A549 (cell line): Measurements from ENCODE around the gene TDRD12. TPM values are rescaled to one million over a fixed set of nuclear protein-coding genes. Genes with fewer than 3 reads are reported as not detected.
A peak's percentile ranks its signal among the peaks of the same experiment; 100 is the strongest.
"Not testable (repeated sequence)": the region's sequence is repeated elsewhere in the genome, so short reads cannot be mapped to it uniquely, and the experiment has no call there.

Experiments used
- ATAC-seq, 2 experiments: fragments of 200-7000 bp in 1 of 2; fragments of >200 bp in 1 of 2; cut with Nextera tagmentation in 1 of 2; cut with Tn5 transposase in 1 of 2; 3 replicates each; pipeline versions ENCODE4 v1.8.0 to v1.9.1; 2018 to 2020; ENCODE audit warnings: mild to moderate bottlenecking in 1 of 2, moderate library complexity in 1 of 2
- CTCF ChIA-PET: fragments of 300-600 bp; sonication (Branson Sonifier 250); formaldehyde crosslinking; extraction: SDS; loops from one replicate; lab custom pipeline; 2021; ENCODE audit warnings: antibody characterized with exemption, inconsistent platforms; lab: Yijun Ruan, JAX
- POLR2A ChIA-PET: fragments of 350-600 bp; formaldehyde crosslinking; extraction: SDS; loops from one replicate; lab custom pipeline; 2021; ENCODE audit warnings: antibody characterized with exemption, inconsistent platforms; lab: Yijun Ruan, JAX
- DNase-seq, 2 experiments: peaks; one replicate each; pipeline versions ENCODE4 v3.0.0 to v3.0.0-alpha.2; 2011 to 2016; ENCODE audit warnings: low read depth in 1 of 2, low spot score in 1 of 2
- FAIRE-seq: peaks from 2 replicates; lab custom pipeline; 2011; peaks lifted over from hg19 to GRCh38; lab: Jason Lieb, UNC
- H3K27ac ChIP-seq, 2 experiments: fragments of >200 bp; sonication (Bioruptor Twin); formaldehyde crosslinking; 3 replicates each; pipeline ENCODE4 v1.5.1; 2016 to 2017
- H3K4me1 ChIP-seq: fragments of >200 bp; sonication (Bioruptor Twin); formaldehyde crosslinking; 3 replicates; pipeline ENCODE4 v1.6.1; 2016
- H3K4me2 ChIP-seq: fragments of >200 bp; sonication (Bioruptor Twin); formaldehyde crosslinking; 3 replicates; pipeline ENCODE4 v1.6.1; 2016
- H3K4me3 ChIP-seq: fragments of >200 bp; sonication (Bioruptor Twin); formaldehyde crosslinking; 3 replicates; pipeline ENCODE4 v1.5.1; 2016
- H3K9me3 ChIP-seq: fragments of >200 bp; sonication (Bioruptor Twin); formaldehyde crosslinking; 3 replicates; pipeline ENCODE4 v1.6.1; 2016
- CEBPB ChIP-seq, 2 experiments: fragments of >200 bp in 1 of 2; sonication (Bioruptor Twin) in 1 of 2; formaldehyde crosslinking in 1 of 2; IDR thresholded peaks; 2 replicates each; pipeline ENCODE4 v1.6.1; 2012 to 2016
- EHF ChIP-seq: fragments of 250-450 bp; sonication (Bioruptor Pico); IDR thresholded peaks from 2 replicates; pipeline ENCODE4 v1.5.0; 2020; ENCODE audit warnings: mild to moderate bottlenecking
- EHMT2 ChIP-seq: fragments of 200-600 bp; sonication (generic); IDR thresholded peaks from 2 replicates; pipeline ENCODE4 v1.6.1; 2016; ENCODE audit warnings: antibody characterized with exemption, low read depth, mild to moderate bottlenecking, moderate library complexity
- EP300 ChIP-seq, 2 experiments: fragments of >200 bp; sonication (Bioruptor Twin); formaldehyde crosslinking; IDR thresholded peaks; 2 replicates in 1 of 2; 3 replicates in 1 of 2; pipeline ENCODE4 v1.6.1; 2016 to 2017
- ESRRA ChIP-seq: fragments of 150-350 bp; IDR thresholded peaks from 2 replicates; pipeline ENCODE4 v1.6.1; 2014; ENCODE audit warnings: mild to moderate bottlenecking, low read length, borderline replicate concordance
- GATA3 ChIP-seq: IDR thresholded peaks from 2 replicates; pipeline ENCODE4 v1.6.1; 2012; ENCODE audit warnings: borderline replicate concordance
- HDAC2 ChIP-seq: fragments of 200-600 bp; sonication (generic); IDR thresholded peaks from 2 replicates; pipeline ENCODE4 v1.6.1; 2016
- HEYL ChIP-seq: fragments of 250-450 bp; sonication (Bioruptor Pico); IDR thresholded peaks from 2 replicates; pipeline ENCODE4 v1.8.0; 2021; ENCODE audit warnings: mild to moderate bottlenecking, moderate library complexity
- HOXA7 ChIP-seq: fragments of 250-450 bp; sonication (Bioruptor Pico); IDR thresholded peaks from 2 replicates; pipeline ENCODE4 v1.5.0; 2020; ENCODE audit warnings: mild to moderate bottlenecking, moderate library complexity
- HOXB13 ChIP-seq: fragments of 250-450 bp; sonication (Bioruptor Pico); IDR thresholded peaks from 2 replicates; pipeline ENCODE4 v1.5.0; 2020; ENCODE audit warnings: low read depth, mild to moderate bottlenecking, moderate library complexity
- HOXB5 ChIP-seq: fragments of 250-450 bp; sonication (Bioruptor Pico); IDR thresholded peaks from 2 replicates; pipeline ENCODE4 v1.5.0; 2020; ENCODE audit warnings: mild to moderate bottlenecking, moderate library complexity
- JUNB ChIP-seq: fragments of >200 bp; sonication (Bioruptor Twin); formaldehyde crosslinking; IDR thresholded peaks from 2 replicates; pipeline ENCODE4 v1.6.1; 2016
- NFE2L2 ChIP-seq: fragments of 150-350 bp; conservative IDR thresholded peaks from 2 replicates; pipeline ENCODE4 v1.6.1; 2014; ENCODE audit warnings: low read length
- NPAS2 ChIP-seq: fragments of 250-450 bp; sonication (Bioruptor Pico); IDR thresholded peaks from 2 replicates; pipeline ENCODE4 v1.8.0; 2022; ENCODE audit warnings: mild to moderate bottlenecking, moderate library complexity, borderline replicate concordance
- NR3C1 ChIP-seq: fragments of >200 bp; sonication (Bioruptor Twin); formaldehyde crosslinking; IDR thresholded peaks from 3 replicates; pipeline ENCODE4 v1.6.1; 2017
- RAD21 ChIP-seq, 2 experiments: fragments of >200 bp in 1 of 2; sonication (Bioruptor Twin) in 1 of 2; formaldehyde crosslinking in 1 of 2; IDR thresholded peaks in 1 of 2; conservative IDR thresholded peaks in 1 of 2; 2 replicates in 1 of 2; 3 replicates in 1 of 2; pipeline ENCODE4 v1.6.1; 2012 to 2018; ENCODE audit warnings: inconsistent platforms in 1 of 2
- RARB ChIP-seq: fragments of 250-450 bp; sonication (Bioruptor Pico); IDR thresholded peaks from 2 replicates; pipeline ENCODE4 v1.8.0; 2021; ENCODE audit warnings: mild to moderate bottlenecking, moderate library complexity
- RNF2 ChIP-seq: fragments of 200-600 bp; sonication (generic); IDR thresholded peaks from 2 replicates; pipeline ENCODE4 v1.6.1; 2016; ENCODE audit warnings: low read depth, mild to moderate bottlenecking, antibody characterized with exemption, moderate library complexity, borderline replicate concordance
- SMC3 ChIP-seq: fragments of >200 bp; sonication (Bioruptor Twin); formaldehyde crosslinking; IDR thresholded peaks from 3 replicates; pipeline ENCODE4 v1.6.1; 2018; ENCODE audit warnings: inconsistent platforms
- TFCP2L1 ChIP-seq: fragments of 250-450 bp; sonication (Bioruptor Pico); IDR thresholded peaks from 2 replicates; pipeline ENCODE4 v1.5.0; 2021; ENCODE audit warnings: mild to moderate bottlenecking
- ZNF302 ChIP-seq: fragments of 250-450 bp; sonication (Bioruptor Pico); IDR thresholded peaks from 2 replicates; pipeline ENCODE4 v1.9.0; 2021; ENCODE audit warnings: inconsistent platforms, mild to moderate bottlenecking, moderate library complexity
- ZSCAN20 ChIP-seq: fragments of 250-450 bp; sonication (Bioruptor Pico); IDR thresholded peaks from 2 replicates; pipeline ENCODE4 v1.8.0; 2022; ENCODE audit warnings: mild to moderate bottlenecking, moderate library complexity
- WGBS: methylation state at CpG from one replicate; pipeline ENCODE4 v1.1.6; 2017; ENCODE audit errors: missing lambda C conversion rate; 5-methylcytosine and 5-hydroxymethylcytosine counted together
- polyA plus RNA-seq, 4 experiments: library from polyadenylated mRNA; depleted of rRNA in 3 of 4; stranded (reverse); fragments of >200 nt; fragmentation: RNase III in 1 of 4; extraction: RNeasy Plus Mini Kit Qiagen cat#74134 plus additional on column Dnase treatment in 1 of 4; gene quantifications; 2 replicates in 3 of 4; 3 replicates in 1 of 4; pipeline ENCODE4 v1.2.3, GENCODE V29; 2011 to 2017
- TF ChIP-seq, protein P1 (sequence below): IDR thresholded peaks from 2 replicates; pipeline ENCODE4 v1.6.1; 2012
- TF ChIP-seq, protein P2 (sequence below): fragments of 250-450 bp; sonication (Bioruptor Pico); IDR thresholded peaks from 2 replicates; pipeline ENCODE4 v1.5.0; 2020; ENCODE audit warnings: low read depth, mild to moderate bottlenecking, moderate library complexity
- TF ChIP-seq, protein P3 (sequence below): fragments of >200 bp; sonication (Bioruptor Twin); formaldehyde crosslinking; IDR thresholded peaks from 2 replicates; pipeline ENCODE4 v1.6.1; 2016

Gene TDRD12
- polyA plus RNA-seq, 2 of the 4 experiments (the other 2 are of a cell fraction) = 0.19 to 0.53 TPM

- no peaks in the 10 kb centered on the region for H3K4me1 ChIP-seq
- FAIRE-seq = no peak
- POLR2A ChIA-PET = no interaction called here
- peak in 1 of 2 experiments; percentile 32; a peak in 3 of 6 replicates for ATAC-seq
- H3K4me2 ChIP-seq = no peak overlapping the region
- H3K9me3 ChIP-seq = no peaks in the 10 kb centered on the region
- H3K27ac ChIP-seq = no peak overlapping the region
- no peak overlapping the region for H3K4me3 ChIP-seq
- CTCF ChIA-PET = interaction anchor here (1.2 to 1.6 kb wide), 3 partner anchors 9 to 266 kb away, joined by 3 to 4 read pairs (median 4); no protein-coding TSS in a partner anchor
- TF ChIP-seq GATA3 = no peak
- TF ChIP-seq ZNF302 (CRISPR knock-in tag) = no peak
- no peak for TF ChIP-seq JUNB
- WGBS = 63% methylated on average over 7 of the region's 7 CpGs
- DNase-seq = no peak
These were observed 146.5 kb downstream of the TDRD12 start for GRCh38 chr19:32866061-32866460.

DNA sequence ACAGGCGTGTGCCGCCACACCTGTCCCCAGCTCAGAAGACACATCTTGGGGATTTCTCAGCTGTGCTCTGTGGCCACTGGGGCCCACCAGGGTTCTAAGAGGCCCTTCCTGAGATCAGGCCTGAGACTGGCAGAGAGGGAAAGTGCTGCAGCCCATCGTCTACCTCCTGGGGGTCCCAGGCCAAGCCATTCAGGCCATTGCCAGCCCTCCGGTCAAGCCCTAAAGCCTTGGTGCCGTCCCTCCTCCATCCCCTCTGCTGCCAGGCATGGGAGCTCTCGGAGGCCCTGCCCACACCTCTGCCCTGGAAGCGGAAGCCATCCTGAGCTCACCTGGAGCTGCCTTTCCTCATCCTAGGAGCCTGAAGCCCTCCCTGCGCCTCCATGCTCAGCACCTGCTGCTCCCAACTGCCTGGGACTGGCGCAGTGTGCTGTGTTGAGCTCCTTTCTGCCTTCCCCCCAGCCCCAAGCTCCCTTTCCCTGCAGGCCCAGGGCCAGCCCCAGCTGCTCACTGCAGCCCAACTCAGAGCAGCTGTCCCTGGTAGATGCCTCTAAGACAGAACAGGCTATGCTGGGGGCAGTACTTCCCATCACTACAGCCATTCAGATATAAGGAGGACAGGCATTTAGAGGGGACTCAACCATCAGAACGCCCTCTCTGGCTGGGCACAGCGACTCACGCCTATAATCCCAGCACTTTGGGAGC lies 147.1 kb downstream of the TDRD12 start:
- no peak overlapping the region for H3K27ac ChIP-seq
- no peak for TF ChIP-seq NPAS2 (CRISPR knock-in tag)
- no peak for TF ChIP-seq HDAC2
- TF ChIP-seq EHF = no peak
- TF ChIP-seq NFE2L2 = no peak
- TF ChIP-seq, protein P1, sequence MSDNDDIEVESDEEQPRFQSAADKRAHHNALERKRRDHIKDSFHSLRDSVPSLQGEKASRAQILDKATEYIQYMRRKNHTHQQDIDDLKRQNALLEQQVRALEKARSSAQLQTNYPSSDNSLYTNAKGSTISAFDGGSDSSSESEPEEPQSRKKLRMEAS = no peak
- TF ChIP-seq ZSCAN20 (CRISPR knock-in tag) = no peak
- TF ChIP-seq RNF2 = no peak
- no peak for TF ChIP-seq EP300 (IDR thresholded peaks at IDR 0.05)
- no peak for TF ChIP-seq ESRRA
- POLR2A ChIA-PET = interaction anchor here (0.5 kb wide), 1 partner anchor 12 kb away, joined by 3 read pairs; no protein-coding TSS in a partner anchor
- CTCF ChIA-PET = interaction anchor here (1.2 to 1.6 kb wide), 2 partner anchors 9 to 267 kb away, joined by 3 to 4 read pairs; no protein-coding TSS in a partner anchor
- DNase-seq = no peak
- no peaks in the 10 kb centered on the region for H3K4me1 ChIP-seq
- H3K4me2 ChIP-seq = no peak overlapping the region
- H3K4me3 ChIP-seq = no peak overlapping the region
- peak in 1 of 2 experiments; percentile 40; a peak in 3 of 6 replicates for ATAC-seq
- H3K9me3 ChIP-seq = no peaks in the 10 kb centered on the region
- WGBS = 83% methylated on average over 12 of the region's 12 CpGs
- FAIRE-seq = no peak

- CTCF ChIA-PET = interaction anchor here (0.6 kb wide), 1 partner anchor 25 kb away, joined by 4 read pairs; no protein-coding TSS in a partner anchor
- H3K27ac ChIP-seq, H3K4me3 ChIP-seq, FAIRE-seq, H3K9me3 ChIP-seq, H3K4me2 ChIP-seq, POLR2A ChIA-PET, ATAC-seq, H3K4me1 ChIP-seq, DNase-seq: not testable (repeated sequence)
- 86% methylated on average over 9 of the region's 9 CpGs for WGBS
These were observed 147.9 kb downstream of the TDRD12 start for GRCh38 chr19:32867436-32867835.

DNA sequence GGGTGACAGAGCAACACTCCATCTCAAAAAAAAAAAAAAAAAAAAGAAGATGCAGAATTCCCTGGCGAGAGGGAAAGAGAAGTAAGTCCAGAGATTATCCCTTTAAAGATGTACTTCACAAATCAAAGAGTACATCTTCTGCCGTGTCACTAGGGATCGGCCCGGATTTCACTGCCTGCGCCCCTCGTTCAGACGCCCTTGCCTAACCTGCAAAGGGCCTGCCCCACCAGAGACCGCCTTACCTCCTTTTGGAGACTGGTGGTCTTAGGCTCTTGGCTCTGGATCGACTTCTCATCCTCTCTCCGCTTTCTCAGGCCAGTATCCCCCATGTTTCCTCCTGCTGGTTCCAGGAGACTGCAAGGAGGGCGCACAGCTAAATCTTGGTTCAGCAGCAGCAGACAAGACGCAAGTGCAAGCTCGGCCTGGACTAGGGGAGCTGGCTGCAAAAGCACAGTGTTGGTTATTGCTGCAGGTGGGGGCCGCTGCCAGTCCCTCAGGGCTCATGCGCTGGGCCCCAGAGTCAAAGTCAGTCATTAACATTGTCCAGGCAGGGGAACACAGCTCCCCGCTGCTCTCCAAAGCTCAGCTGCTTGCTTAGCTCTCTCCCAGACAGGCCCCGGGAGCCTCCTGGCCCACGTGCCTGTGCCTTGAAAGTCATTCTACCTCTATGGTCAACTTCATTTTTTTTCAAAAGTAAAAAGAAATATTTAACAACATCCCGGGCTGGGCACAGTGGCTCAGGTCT lies 148.8 kb downstream of the TDRD12 start:
- Histone ChIP-seq H3K4me2 (no peak overlapping the region), H3K4me3 (no peak overlapping the region), H3K9me3 (no peaks in the 10 kb centered on the region), H3K27ac (no peak overlapping the region), H3K4me1 (no peaks in the 10 kb centered on the region)
- no peak for FAIRE-seq
- WGBS = 88% methylated on average over 19 of the region's 19 CpGs
- no peak for ATAC-seq
- CTCF ChIA-PET = interaction anchor here (0.6 kb wide), 2 partner anchors 26 to 40 kb away, joined by 3 to 4 read pairs; no protein-coding TSS in a partner anchor
- no peak for TF ChIP-seq HOXA7 (CRISPR knock-in tag)
- TF ChIP-seq TFCP2L1 (CRISPR knock-in tag) = no peak
- TF ChIP-seq CEBPB (IDR thresholded peaks at IDR 0.05) = no peak
- no peak for TF ChIP-seq RNF2
- TF ChIP-seq EHMT2 = no peak
- no peak for TF ChIP-seq RARB (CRISPR knock-in tag)
- TF ChIP-seq, protein P2, sequence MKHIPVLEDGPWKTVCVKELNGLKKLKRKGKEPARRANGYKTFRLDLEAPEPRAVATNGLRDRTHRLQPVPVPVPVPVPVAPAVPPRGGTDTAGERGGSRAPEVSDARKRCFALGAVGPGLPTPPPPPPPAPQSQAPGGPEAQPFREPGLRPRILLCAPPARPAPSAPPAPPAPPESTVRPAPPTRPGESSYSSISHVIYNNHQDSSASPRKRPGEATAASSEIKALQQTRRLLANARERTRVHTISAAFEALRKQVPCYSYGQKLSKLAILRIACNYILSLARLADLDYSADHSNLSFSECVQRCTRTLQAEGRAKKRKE = no peak
- TF ChIP-seq NR3C1 = no peak
- no peak for TF ChIP-seq RAD21 (conservative IDR thresholded peaks at IDR 0.05 in 1 of 2, IDR thresholded peaks at IDR 0.05 in 1 of 2)
- no peak for TF ChIP-seq HOXB5 (CRISPR knock-in tag)
- no peak for TF ChIP-seq HEYL (CRISPR knock-in tag)
- no peak for TF ChIP-seq NPAS2 (CRISPR knock-in tag)
- TF ChIP-seq ZNF302 (CRISPR knock-in tag) = no peak
- TF ChIP-seq HOXB13 (CRISPR knock-in tag) = no peak
- TF ChIP-seq, protein P3, sequence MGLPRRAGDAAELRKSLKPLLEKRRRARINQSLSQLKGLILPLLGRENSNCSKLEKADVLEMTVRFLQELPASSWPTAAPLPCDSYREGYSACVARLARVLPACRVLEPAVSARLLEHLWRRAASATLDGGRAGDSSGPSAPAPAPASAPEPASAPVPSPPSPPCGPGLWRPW = no peak
- TF ChIP-seq SMC3 = no peak
- POLR2A ChIA-PET = no interaction called here
- DNase-seq = no peak
